Neuronal stem cell (in vitro differentiated cells): Measurements from ENCODE around the gene SMARCA2.
A peak's percentile ranks its signal among the peaks of the same experiment; 100 is the strongest.

Source experiments
- DNase-seq: peaks from one replicate; pipeline ENCODE4 v3.0.0-alpha.2; 2013; ENCODE audit warnings: low spot score
- H2AFZ ChIP-seq: one replicate; pipeline ENCODE4 v1.6.1; 2013; ENCODE audit warnings: mild to moderate bottlenecking, low read length, inconsistent platforms
- H2AK5ac ChIP-seq: 2 replicates; pipeline ENCODE4 v1.6.1; 2013; ENCODE audit warnings: low read depth, mild to moderate bottlenecking, inconsistent platforms, low read length, moderate library complexity, mixed read lengths
- H2BK120ac ChIP-seq: 2 replicates; pipeline ENCODE4 v1.6.1; 2013; ENCODE audit warnings: low read depth, mild to moderate bottlenecking, inconsistent platforms, low read length, moderate library complexity, mixed read lengths
- H2BK12ac ChIP-seq: one replicate; pipeline ENCODE4 v1.6.1; 2013; ENCODE audit warnings: low read length, inconsistent platforms
- H2BK15ac ChIP-seq: 2 replicates; pipeline ENCODE4 v1.6.1; 2013; ENCODE audit warnings: mild to moderate bottlenecking, low read length, inconsistent platforms, mixed read lengths
- H2BK5ac ChIP-seq: one replicate; pipeline ENCODE4 v1.6.1; 2013; ENCODE audit warnings: inconsistent platforms, mild to moderate bottlenecking, low read length, moderate library complexity
- H3K14ac ChIP-seq: one replicate; pipeline ENCODE4 v1.6.1; 2013; ENCODE audit warnings: low read length, inconsistent platforms
- H3K18ac ChIP-seq: 2 replicates; pipeline ENCODE4 v1.6.1; 2013; ENCODE audit warnings: low read length, inconsistent platforms
- H3K23ac ChIP-seq: 2 replicates; pipeline ENCODE4 v1.6.1; 2013; ENCODE audit warnings: low read depth, mild to moderate bottlenecking, mixed read lengths, low read length, inconsistent platforms; ENCODE audit not compliant: poor library complexity
- H3K27ac ChIP-seq: replicated peaks from 3 replicates; pipeline ENCODE4 v1.5.1; 2013; ENCODE audit warnings: low read length, inconsistent platforms
- H3K27me3 ChIP-seq, 3 experiments: 2 replicates each; pipeline ENCODE4 v1.6.1; 2013; ENCODE audit warnings: low read length in 3 of 3, mild to moderate bottlenecking in 2 of 3, inconsistent platforms in 1 of 3, low read depth in 1 of 3, mixed read lengths in 1 of 3, moderate library complexity in 1 of 3; ENCODE audit not compliant: control insufficient read depth in 3 of 3, insufficient read depth in 3 of 3
- H3K36me3 ChIP-seq, 2 donors: replicated peaks in 1 of 2; 2 replicates each; pipeline ENCODE4 v1.6.1; 2013; ENCODE audit warnings: low read length in 2 of 2; ENCODE audit not compliant: control insufficient read depth in 2 of 2, insufficient read depth in 2 of 2
- H3K4ac ChIP-seq: 2 replicates; pipeline ENCODE4 v1.6.1; 2013; ENCODE audit warnings: inconsistent platforms, mild to moderate bottlenecking, low read length, moderate library complexity
- H3K4me1 ChIP-seq, 2 donors: 1 replicate in 1 of 2; 2 replicates in 1 of 2; pipeline ENCODE4 v1.6.1; 2013; ENCODE audit warnings: low read length in 2 of 2, low read depth in 1 of 2; ENCODE audit not compliant: control insufficient read depth in 2 of 2, insufficient read depth in 1 of 2
- H3K4me2 ChIP-seq: one replicate; pipeline ENCODE4 v1.6.1; 2013; ENCODE audit warnings: mild to moderate bottlenecking, low read length, inconsistent platforms; ENCODE audit not compliant: insufficient read depth, poor library complexity, severe bottlenecking
- H3K4me3 ChIP-seq, 2 donors: 2 replicates each; pipeline ENCODE4 v1.5.1; 2013; ENCODE audit warnings: low read length in 2 of 2, mild to moderate bottlenecking in 2 of 2, inconsistent platforms in 1 of 2, moderate library complexity in 1 of 2
- H3K79me1 ChIP-seq: one replicate; pipeline ENCODE4 v1.6.1; 2013; ENCODE audit warnings: low read depth, mild to moderate bottlenecking, inconsistent platforms, low read length, moderate library complexity
- H3K9ac ChIP-seq: one replicate; pipeline ENCODE4 v1.6.1; 2013; ENCODE audit warnings: mild to moderate bottlenecking, low read depth, low read length, inconsistent platforms; ENCODE audit not compliant: poor library complexity
- H3K9me3 ChIP-seq, 2 donors: replicated peaks in 1 of 2; 2 replicates each; pipeline versions ENCODE3 to v1.6.1; 2013; ENCODE audit warnings: low read length in 2 of 2, mild to moderate bottlenecking in 2 of 2, inconsistent platforms in 1 of 2, low read depth in 1 of 2, mixed read lengths in 1 of 2, moderate library complexity in 1 of 2; ENCODE audit not compliant: control insufficient read depth in 2 of 2, insufficient read depth in 1 of 2
- H4K8ac ChIP-seq: one replicate; pipeline ENCODE4 v1.6.1; 2013; ENCODE audit warnings: low read depth, mild to moderate bottlenecking, inconsistent platforms, low read length, moderate library complexity
- H4K91ac ChIP-seq: one replicate; pipeline ENCODE4 v1.6.1; 2013; ENCODE audit warnings: low read length, low read depth, mild to moderate bottlenecking, inconsistent platforms; ENCODE audit not compliant: poor library complexity
- whole genome bisulfite sequencing, 2 donors: extraction: QIAGEN DNeasy Blood & Tissue Kit; methylation state at CpG; one replicate each; pipeline ENCODE4 v1.1.7; 2013; ENCODE audit warnings: missing lambda C conversion rate in 2 of 2, mixed read lengths in 1 of 2; ENCODE audit not compliant: insufficient read length in 2 of 2, insufficient replicate concordance in 1 of 2; ENCODE audit errors: extremely low coverage in 2 of 2; 5-methylcytosine and 5-hydroxymethylcytosine counted together

SMARCA2 gene

DNA sequence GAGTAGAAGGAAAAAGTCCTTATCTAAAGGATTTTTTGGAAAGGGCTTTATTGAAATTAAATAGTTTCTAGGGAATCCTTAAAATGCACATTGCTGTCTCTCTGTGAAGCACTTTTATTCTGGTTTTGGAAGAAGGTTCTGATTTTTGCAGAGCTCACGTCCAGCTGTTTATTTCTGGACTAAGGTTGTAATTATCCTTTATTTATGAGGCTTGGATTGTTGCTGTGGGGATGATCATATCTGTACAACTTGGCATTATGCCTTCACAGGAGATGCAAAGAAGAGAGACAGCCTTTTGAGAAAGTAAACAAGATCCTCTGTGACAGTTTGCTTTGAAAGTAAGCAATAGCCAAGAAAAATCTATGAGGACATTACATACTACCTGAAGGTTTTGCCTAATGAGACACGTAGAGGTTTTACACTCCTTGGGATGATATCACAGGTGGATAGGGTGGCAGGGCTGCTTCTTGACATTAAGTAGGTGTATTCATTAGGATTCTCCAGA, 14.6 kb downstream of the SMARCA2 start:
- no peak overlapping the region for H3K23ac ChIP-seq
- H2BK15ac ChIP-seq, result no peak overlapping the region
- H3K18ac ChIP-seq, result no peak overlapping the region
- H4K8ac ChIP-seq, result no peak overlapping the region
- H2BK5ac ChIP-seq, result no peak overlapping the region
- WGBS, 2 donors, result no CpG with 5 or more reads among the region's 2 CpGs
- H2AFZ ChIP-seq, result no peak overlapping the region
- H3K9ac ChIP-seq, result no peak overlapping the region
- H3K14ac ChIP-seq, result no peak overlapping the region
- no peak for DNase-seq
- H3K4me3 ChIP-seq, result no peak overlapping the region
- H3K4me2 ChIP-seq, result no peak overlapping the region
- no peak overlapping the region for H2BK120ac ChIP-seq
- H3K27ac ChIP-seq, result no peak overlapping the region
- H2BK12ac ChIP-seq, result no peak overlapping the region
- H3K4me1 ChIP-seq, result no peaks in the 10 kb centered on the region
- no peaks in the 10 kb centered on the region for H3K36me3 ChIP-seq
- no peaks in the 10 kb centered on the region for H3K9me3 ChIP-seq
- no peak overlapping the region for H4K91ac ChIP-seq
- H3K27me3 ChIP-seq, result peaks cover 0 to 2% (median 0%) of the 10 kb centered on the region in 3 experiments
- H3K79me1 ChIP-seq, result no peaks in the 10 kb centered on the region
- no peak overlapping the region for H3K4ac ChIP-seq
- H2AK5ac ChIP-seq, result no peak overlapping the region

DNA sequence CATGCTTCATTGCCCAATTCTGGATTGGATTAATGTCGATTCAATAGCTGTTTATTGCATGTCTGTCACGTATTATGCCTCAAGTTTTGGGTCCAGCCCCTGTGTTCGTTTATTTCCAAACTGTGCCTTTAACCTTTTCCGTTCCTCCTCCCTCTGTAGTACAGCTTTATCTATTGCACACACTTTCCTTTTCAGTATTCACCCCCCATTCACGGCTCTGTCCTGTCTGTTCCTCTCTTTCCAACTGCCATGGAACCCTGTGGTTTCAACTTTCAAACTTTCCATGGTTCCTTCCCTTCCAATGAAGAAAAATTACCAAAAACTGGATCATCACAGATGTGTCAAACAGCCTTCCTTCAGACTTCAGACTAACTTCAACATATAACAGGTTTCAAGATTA, 17.1 kb downstream of the SMARCA2 start:
- Histone ChIP-seq H3K9me3 (no peaks in the 10 kb centered on the region), H3K23ac (no peak overlapping the region), H3K9ac (no peak overlapping the region), H3K4me1 (no peaks in the 10 kb centered on the region), H2AFZ (no peak overlapping the region), H2AK5ac (no peak overlapping the region), H3K79me1 (no peaks in the 10 kb centered on the region), H3K27me3 (no peaks in the 10 kb centered on the region), H3K4ac (no peak overlapping the region), H2BK120ac (no peak overlapping the region), H4K91ac (no peak overlapping the region), H3K27ac (no peak overlapping the region), H3K4me2 (no peak overlapping the region), H4K8ac (no peak overlapping the region), H3K36me3 (no peaks in the 10 kb centered on the region), H2BK5ac (no peak overlapping the region), H3K18ac (no peak overlapping the region), H3K14ac (no peak overlapping the region), H3K4me3 (no peak overlapping the region), H2BK15ac (no peak overlapping the region), H2BK12ac (no peak overlapping the region)
- no peak for DNase-seq
- WGBS, 2 donors, result no CpG with 5 or more reads among the region's 5 CpGs

DNA sequence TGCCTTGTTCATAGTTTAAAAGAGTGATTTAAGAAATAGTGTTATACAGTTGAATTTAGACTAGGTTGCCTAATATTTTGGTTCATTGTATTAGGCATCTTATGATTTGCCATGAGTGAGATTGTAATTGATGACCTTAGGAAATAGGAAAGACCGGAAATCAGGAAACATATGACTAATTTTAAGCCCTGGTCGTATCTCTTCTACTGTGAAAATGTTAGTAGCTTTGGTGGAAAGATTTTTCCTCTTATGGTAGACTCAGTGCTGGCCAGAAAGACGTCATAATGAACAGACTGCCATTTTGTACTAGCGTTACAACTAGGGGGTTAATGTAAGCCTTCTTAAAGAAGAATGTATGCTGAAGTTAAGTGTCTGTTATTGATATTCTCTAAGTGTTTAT, 21.7 kb downstream of the SMARCA2 start:
- Histone ChIP-seq H2BK12ac (no peak overlapping the region), H2BK15ac (no peak overlapping the region), H3K4me2 (no peak overlapping the region), H4K91ac (no peak overlapping the region), H4K8ac (no peak overlapping the region), H3K9ac (no peak overlapping the region), H3K23ac (no peak overlapping the region), H3K27ac (no peak overlapping the region), H2AFZ (no peak overlapping the region), H3K4me3 (no peak overlapping the region), H3K9me3 (no peaks in the 10 kb centered on the region), H2BK5ac (no peak overlapping the region), H2AK5ac (no peak overlapping the region), H3K14ac (no peak overlapping the region), H2BK120ac (no peak overlapping the region), H3K4me1 (no peaks in the 10 kb centered on the region), H3K18ac (no peak overlapping the region), H3K4ac (no peak overlapping the region), H3K27me3 (no peaks in the 10 kb centered on the region), H3K79me1 (no peaks in the 10 kb centered on the region), H3K36me3 (no peaks in the 10 kb centered on the region)
- WGBS, 2 donors, result no CpG with 5 or more reads among the region's 4 CpGs
- no peak for DNase-seq

DNA sequence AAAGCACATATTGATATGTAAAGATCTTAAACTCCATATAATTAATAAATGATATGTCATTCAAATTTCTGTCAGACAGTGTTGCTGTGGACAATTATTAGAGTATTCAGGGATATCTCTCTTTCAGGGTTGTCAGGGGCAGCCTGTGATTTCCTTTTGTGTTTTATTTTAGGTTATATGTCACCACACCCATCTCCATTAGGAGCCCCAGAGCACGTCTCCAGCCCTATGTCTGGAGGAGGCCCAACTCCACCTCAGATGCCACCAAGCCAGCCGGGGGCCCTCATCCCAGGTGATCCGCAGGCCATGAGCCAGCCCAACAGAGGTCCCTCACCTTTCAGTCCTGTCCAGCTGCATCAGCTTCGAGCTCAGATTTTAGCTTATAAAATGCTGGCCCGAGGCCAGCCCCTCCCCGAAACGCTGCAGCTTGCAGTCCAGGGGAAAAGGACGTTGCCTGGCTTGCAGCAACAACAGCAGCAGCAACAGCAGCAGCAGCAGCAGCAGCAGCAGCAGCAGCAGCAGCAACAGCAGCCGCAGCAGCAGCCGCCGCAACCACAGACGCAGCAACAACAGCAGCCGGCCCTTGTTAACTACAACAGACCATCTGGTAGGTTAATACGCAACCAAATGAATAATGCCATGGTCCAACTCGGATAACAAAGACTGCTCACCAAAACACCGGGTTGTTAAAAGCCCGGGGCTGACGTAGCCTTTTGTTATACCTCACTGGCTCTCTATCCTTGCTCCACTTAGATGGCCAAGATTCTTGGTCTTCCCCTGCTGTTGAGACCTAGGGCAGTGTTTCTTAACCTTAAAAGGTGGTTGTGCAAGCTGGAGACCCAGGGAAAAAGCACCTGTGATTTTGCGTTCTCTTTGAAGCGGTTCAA, 24.4 kb downstream of the SMARCA2 start:
- no peak overlapping the region for H2AK5ac ChIP-seq
- no CpG with 5 or more reads among the region's 20 CpGs for WGBS, 2 donors
- H2AFZ ChIP-seq, result no peak overlapping the region
- no peak overlapping the region for H2BK5ac ChIP-seq
- no peaks in the 10 kb centered on the region for H3K9me3 ChIP-seq
- H3K27ac ChIP-seq, result no peak overlapping the region
- H3K4me1 ChIP-seq, result peaks cover 0 to 4% of the 10 kb centered on the region in 2 donors
- no peak overlapping the region for H3K14ac ChIP-seq
- no peak overlapping the region for H3K4me3 ChIP-seq
- H4K91ac ChIP-seq, result no peak overlapping the region
- no peak overlapping the region for H3K4me2 ChIP-seq
- no peak overlapping the region for H3K9ac ChIP-seq
- H3K4ac ChIP-seq, result no peak overlapping the region
- H2BK15ac ChIP-seq, result no peak overlapping the region
- no peak overlapping the region for H2BK120ac ChIP-seq
- H3K36me3 ChIP-seq, result no peaks in the 10 kb centered on the region
- H3K27me3 ChIP-seq, result peaks cover 0 to 11% (median 0%) of the 10 kb centered on the region in 3 experiments
- no peak overlapping the region for H2BK12ac ChIP-seq
- H3K23ac ChIP-seq, result no peak overlapping the region
- H3K79me1 ChIP-seq, result no peaks in the 10 kb centered on the region
- DNase-seq, result no peak
- H3K18ac ChIP-seq, result peak overlapping the region; percentile 42
- H4K8ac ChIP-seq, result no peak overlapping the region
